NB4 (cell line): Measurements from ENCODE around the gene SMYD3.

Experiments
- DNase-seq: peaks from one replicate; pipeline ENCODE4 v3.0.0; 2010; ENCODE audit warnings: low read depth
- H3K4me3 ChIP-seq: one replicate; pipeline ENCODE4 v1.5.1; 2011; ENCODE audit warnings: mild to moderate bottlenecking, low read depth, low read length, moderate library complexity
- MYC ChIP-seq: IDR thresholded peaks from 2 replicates; pipeline ENCODE4 v1.6.1; 2011; ENCODE audit warnings: low read depth, low read length
- POLR2A ChIP-seq: IDR thresholded peaks from 2 replicates; pipeline ENCODE4 v1.6.1; 2011; ENCODE audit warnings: mild to moderate bottlenecking; ENCODE audit not compliant: insufficient read length; ENCODE audit errors: extremely low read depth
- TF ChIP-seq, protein P1 (sequence below): IDR thresholded peaks from 2 replicates; pipeline ENCODE4 v1.6.1; 2011; ENCODE audit warnings: low read depth, low read length
- TF ChIP-seq, protein P2 (sequence below): IDR thresholded peaks from one replicate; pipeline ENCODE4 v1.5.1; 2012; ENCODE audit warnings: low read depth, low read length

The SMYD3 gene

GRCh38 chr1:245871191-245871590 is 635.9 kb downstream of the SMYD3 start:
- no peak overlapping the region for H3K4me3 ChIP-seq
- no peak for DNase-seq
- TF ChIP-seq, protein P1, sequence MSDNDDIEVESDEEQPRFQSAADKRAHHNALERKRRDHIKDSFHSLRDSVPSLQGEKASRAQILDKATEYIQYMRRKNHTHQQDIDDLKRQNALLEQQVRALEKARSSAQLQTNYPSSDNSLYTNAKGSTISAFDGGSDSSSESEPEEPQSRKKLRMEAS = no peak
- TF ChIP-seq, protein P2, sequence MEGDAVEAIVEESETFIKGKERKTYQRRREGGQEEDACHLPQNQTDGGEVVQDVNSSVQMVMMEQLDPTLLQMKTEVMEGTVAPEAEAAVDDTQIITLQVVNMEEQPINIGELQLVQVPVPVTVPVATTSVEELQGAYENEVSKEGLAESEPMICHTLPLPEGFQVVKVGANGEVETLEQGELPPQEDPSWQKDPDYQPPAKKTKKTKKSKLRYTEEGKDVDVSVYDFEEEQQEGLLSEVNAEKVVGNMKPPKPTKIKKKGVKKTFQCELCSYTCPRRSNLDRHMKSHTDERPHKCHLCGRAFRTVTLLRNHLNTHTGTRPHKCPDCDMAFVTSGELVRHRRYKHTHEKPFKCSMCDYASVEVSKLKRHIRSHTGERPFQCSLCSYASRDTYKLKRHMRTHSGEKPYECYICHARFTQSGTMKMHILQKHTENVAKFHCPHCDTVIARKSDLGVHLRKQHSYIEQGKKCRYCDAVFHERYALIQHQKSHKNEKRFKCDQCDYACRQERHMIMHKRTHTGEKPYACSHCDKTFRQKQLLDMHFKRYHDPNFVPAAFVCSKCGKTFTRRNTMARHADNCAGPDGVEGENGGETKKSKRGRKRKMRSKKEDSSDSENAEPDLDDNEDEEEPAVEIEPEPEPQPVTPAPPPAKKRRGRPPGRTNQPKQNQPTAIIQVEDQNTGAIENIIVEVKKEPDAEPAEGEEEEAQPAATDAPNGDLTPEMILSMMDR = no peak
- no peak for TF ChIP-seq POLR2A

DNA sequence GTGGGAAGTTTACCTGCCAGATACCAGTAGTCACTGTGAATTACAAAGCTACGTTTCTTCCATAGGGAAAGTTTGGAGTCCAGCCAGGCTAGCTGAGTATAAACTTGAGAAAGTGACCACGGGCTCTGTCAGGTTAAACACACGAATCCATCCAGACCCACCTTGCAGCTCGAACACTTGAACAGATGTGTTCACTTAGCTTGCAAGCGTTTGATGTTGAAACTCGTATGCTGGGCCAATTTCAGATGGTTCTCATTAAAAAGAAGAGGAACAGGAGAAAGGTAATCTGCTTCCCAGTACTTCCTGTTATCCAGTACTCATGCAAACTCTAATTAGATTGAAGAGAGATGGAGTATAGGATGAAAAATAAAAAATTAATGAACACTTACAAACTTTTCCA is 636.4 kb downstream of the SMYD3 start:
- H3K4me3 ChIP-seq = no peak overlapping the region
- TF ChIP-seq MYC (no peak), POLR2A (no peak)
- TF ChIP-seq, protein P1 = no peak
- TF ChIP-seq, protein P2 = no peak

GRCh38 chr1:245869847-245870246 is 637.2 kb downstream of the SMYD3 start:
- no peak for DNase-seq
- no peak overlapping the region for H3K4me3 ChIP-seq
- TF ChIP-seq, protein P2 = no peak
- TF ChIP-seq, protein P1 = no peak
- TF ChIP-seq MYC (no peak), POLR2A (no peak)

More for the DNA sequence above, 636.4 kb downstream of the SMYD3 start:
- no peak for DNase-seq

- TF ChIP-seq, protein P2 = no peak
- TF ChIP-seq, protein P1 = no peak
- TF ChIP-seq POLR2A (no peak), MYC (no peak)
- DNase-seq = no peak
- no peak overlapping the region for H3K4me3 ChIP-seq
These were observed 639.3 kb downstream of the SMYD3 start for GRCh38 chr1:245867738-245868137.

GRCh38 chr1:245864872-245865271 is 642.2 kb downstream of the SMYD3 start:
- DNase-seq = no peak
- no peak overlapping the region for H3K4me3 ChIP-seq
- no peak for TF ChIP-seq MYC
- TF ChIP-seq, protein P1 = no peak
- TF ChIP-seq, protein P2 = no peak
- no peak for TF ChIP-seq POLR2A

GRCh38 chr1:245863566-245864184 is 643.4 kb downstream of the SMYD3 start:
- H3K4me3 ChIP-seq = no peak overlapping the region
- TF ChIP-seq MYC (no peak), POLR2A (no peak)
- TF ChIP-seq, protein P1 = no peak
- TF ChIP-seq, protein P2 = no peak
- no peak for DNase-seq
